ENCODE data around the gene LRR1.

GRCh38 chr14:49598189-49598484, 603 bp upstream of the LRR1 start:
- TF ChIP-seq REST (IDR thresholded peaks at IDR 0.05; ENCODE audit: insufficient read depth in 1 of 2, low read depth in 2 of 2, low read length in 2 of 2) (no peak), TAF1 (IDR thresholded peaks at IDR 0.05; ENCODE audit: borderline replicate concordance, insufficient read depth, low read length) (no peak), SIN3A (IDR thresholded peaks at IDR 0.05; ENCODE audit: borderline replicate concordance, insufficient read depth, low read length) (no peak)
